NB4 (cell line): Measurements from ENCODE around the gene PPP1R1B.

Experiments
- DNase-seq: peaks from one replicate; pipeline ENCODE4 v3.0.0; 2010; ENCODE audit warnings: low read depth
- H3K4me3 ChIP-seq: one replicate; pipeline ENCODE4 v1.5.1; 2011; ENCODE audit warnings: mild to moderate bottlenecking, low read depth, low read length, moderate library complexity
- CTCF ChIP-seq: IDR thresholded peaks from one replicate; pipeline ENCODE4 v1.5.1; 2012; ENCODE audit warnings: low read depth, low read length
- MAX ChIP-seq: IDR thresholded peaks from 2 replicates; pipeline ENCODE4 v1.6.1; 2011; ENCODE audit warnings: low read depth, low read length
- MYC ChIP-seq: IDR thresholded peaks from 2 replicates; pipeline ENCODE4 v1.6.1; 2011; ENCODE audit warnings: low read depth, low read length
- POLR2A ChIP-seq: IDR thresholded peaks from 2 replicates; pipeline ENCODE4 v1.6.1; 2011; ENCODE audit warnings: mild to moderate bottlenecking; ENCODE audit not compliant: insufficient read length; ENCODE audit errors: extremely low read depth

The PPP1R1B gene

GRCh38 chr17:39599004-39599664 is 27.6 kb upstream of the PPP1R1B start:
- no peak overlapping the region for H3K4me3 ChIP-seq
- no peak for TF ChIP-seq MAX
- TF ChIP-seq CTCF = no peak
- no peak for TF ChIP-seq MYC
- TF ChIP-seq POLR2A = no peak
- no peak for DNase-seq

- no peak overlapping the region for H3K4me3 ChIP-seq
- no peak for DNase-seq
- no peak for TF ChIP-seq CTCF
Measured at GRCh38 chr17:39599665-39600231, 27.0 kb upstream of the PPP1R1B start.

GRCh38 chr17:39600288-39600996 is 26.3 kb upstream of the PPP1R1B start:
- no peak for TF ChIP-seq MAX
- no peak for TF ChIP-seq POLR2A
- no peak for TF ChIP-seq MYC
- no peak for TF ChIP-seq CTCF
- H3K4me3 ChIP-seq = no peak overlapping the region
- no peak for DNase-seq

- TF ChIP-seq MYC (no peak), CTCF (no peak), MAX (no peak), POLR2A (no peak)
- H3K4me3 ChIP-seq = no peak overlapping the region
Measured at GRCh38 chr17:39600997-39601597, 25.7 kb upstream of the PPP1R1B start.

GRCh38 chr17:39601758-39602532 is 24.8 kb upstream of the PPP1R1B start:
- DNase-seq = no peak
- no peak overlapping the region for H3K4me3 ChIP-seq
- TF ChIP-seq MAX (no peak), CTCF (no peak), POLR2A (no peak), MYC (no peak)

More at GRCh38 chr17:39600997-39601597, 25.7 kb upstream of the PPP1R1B start:
- no peak for DNase-seq
